SK-N-MC (cell line): Measurements from ENCODE around the gene VPS41.

Experiments used
- EZH2 ChIP-seq: fragments of 200-600 bp; sonication (generic); IDR thresholded peaks from one replicate; pipeline ENCODE4 v1.6.1; 2017; ENCODE audit warnings: antibody characterized with exemption
- POLR2AphosphoS5 ChIP-seq: IDR thresholded peaks from 2 replicates; pipeline ENCODE4 v1.6.1; 2012; ENCODE audit warnings: mild to moderate bottlenecking, low read depth, low read length, borderline replicate concordance

GRCh38 chr7:38883706-38884105 is 25.3 kb downstream of the VPS41 start:
- TF ChIP-seq POLR2AphosphoS5 (no peak), EZH2 (no peak)
